HFFc6 (cell line): ENCODE measurements around the gene PLA1A. TPM values are rescaled to one million over a fixed set of nuclear protein-coding genes. Genes with fewer than 3 reads are reported as not detected.

Experiments
- DNase-seq: peaks from one replicate; pipeline ENCODE4 v3.0.0-alpha.2; 2018
- H3K27ac Mint-ChIP-seq: 2 replicates; pipeline ENCODE4 v1.8.0; 2020; ENCODE audit warnings: mild to moderate bottlenecking, mixed read lengths
- H3K27me3 Mint-ChIP-seq: 2 replicates; pipeline ENCODE4 v1.8.0; 2021; ENCODE audit warnings: mild to moderate bottlenecking, moderate library complexity, mixed read lengths; ENCODE audit not compliant: insufficient read depth
- H3K36me3 Mint-ChIP-seq: 2 replicates; pipeline ENCODE4 v1.8.0; 2021; ENCODE audit warnings: low read depth, mixed read lengths
- H3K4me1 Mint-ChIP-seq: 2 replicates; pipeline ENCODE4 v1.8.0; 2020; ENCODE audit warnings: low read depth, mixed read lengths
- H3K4me3 Mint-ChIP-seq: 2 replicates; pipeline ENCODE4 v1.8.0; 2020; ENCODE audit warnings: mild to moderate bottlenecking, moderate library complexity, mixed read lengths
- H3K9me3 Mint-ChIP-seq: 2 replicates; pipeline ENCODE4 v1.8.0; 2020; ENCODE audit warnings: mild to moderate bottlenecking, mixed read lengths
- CTCF ChIP-seq: fragments of 200-600 bp; sonication (generic); IDR thresholded peaks from 2 replicates; pipeline ENCODE4 v1.5.0; 2021; ENCODE audit warnings: antibody characterized with exemption, mild to moderate bottlenecking
- total RNA-seq, 6 experiments: library from RNA; stranded (reverse); fragmentation: NEBNext Ultra II Directional; extraction: Animal tissue kit (Norgen Biotek cat#: 25700); gene quantifications; 2 replicates in 1 of 6; 3 replicates in 5 of 6; pipeline ENCODE4 v1.2.3, GENCODE V29; 2021

The PLA1A gene
- total RNA-seq, 6 experiments from 2014 or later = not detected

- no peak overlapping the region for H3K27ac Mint-ChIP-seq
These were observed 27.9 kb downstream of the PLA1A start for GRCh38 chr3:119625451-119626153.

GRCh38 chr3:119626196-119626595 lies 28.5 kb downstream of the PLA1A start:
- H3K9me3 Mint-ChIP-seq = no peaks in the 10 kb centered on the region

More at GRCh38 chr3:119625451-119626153, 27.9 kb downstream of the PLA1A start:
- Mint-ChIP-seq H3K4me3 (no peak overlapping the region), H3K36me3 (no peaks in the 10 kb centered on the region), H3K27me3 (peaks cover 11% of the 10 kb centered on the region), H3K4me1 (peaks cover 18% of the 10 kb centered on the region), H3K9me3 (no peaks in the 10 kb centered on the region)
- no peak for DNase-seq
- TF ChIP-seq CTCF = no peak

GRCh38 chr3:119627461-119627860 lies 29.8 kb downstream of the PLA1A start:
- H3K4me1 Mint-ChIP-seq = peaks cover 30% of the 10 kb centered on the region
- H3K27ac Mint-ChIP-seq = no peak overlapping the region
- no peak overlapping the region for H3K4me3 Mint-ChIP-seq

More at GRCh38 chr3:119626196-119626595, 28.5 kb downstream of the PLA1A start:
- Mint-ChIP-seq H3K4me1 (peaks cover 24% of the 10 kb centered on the region), H3K36me3 (no peaks in the 10 kb centered on the region), H3K27ac (no peak overlapping the region), H3K4me3 (no peak overlapping the region), H3K27me3 (peaks cover 8% of the 10 kb centered on the region)
- DNase-seq = no peak
- TF ChIP-seq CTCF = no peak

DNA sequence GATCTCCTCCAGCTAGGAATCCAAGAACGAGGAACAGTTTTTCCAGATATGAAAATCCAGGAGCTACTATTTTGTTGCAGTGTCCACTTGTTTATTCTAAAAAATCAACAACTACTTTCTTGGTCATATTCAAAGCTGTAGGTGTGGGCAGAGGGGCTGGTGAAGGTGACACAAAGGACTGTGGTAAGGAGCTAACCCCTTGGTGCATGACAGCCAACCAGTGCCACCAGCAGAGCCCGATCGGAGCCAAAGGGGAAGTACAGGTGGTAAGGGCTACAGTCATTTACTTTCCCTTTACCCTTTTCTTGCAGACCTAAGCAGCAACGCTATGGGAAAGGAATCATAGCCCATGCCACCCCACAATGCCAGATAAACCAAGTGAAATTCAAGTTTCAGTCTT lies 30.7 kb downstream of the PLA1A start:
- H3K27ac Mint-ChIP-seq = no peak overlapping the region
- H3K36me3 Mint-ChIP-seq = no peaks in the 10 kb centered on the region
- no peak for TF ChIP-seq CTCF
- no peak for DNase-seq
- no peaks in the 10 kb centered on the region for H3K9me3 Mint-ChIP-seq
- peaks cover 6% of the 10 kb centered on the region; the same call in 1 of the 2 replicates for H3K27me3 Mint-ChIP-seq
- no peak overlapping the region for H3K4me3 Mint-ChIP-seq
- peaks cover 30% of the 10 kb centered on the region for H3K4me1 Mint-ChIP-seq

More at GRCh38 chr3:119627461-119627860, 29.8 kb downstream of the PLA1A start:
- Mint-ChIP-seq H3K36me3 (no peaks in the 10 kb centered on the region), H3K27me3 (peaks cover 6% of the 10 kb centered on the region; the same call in 1 of the 2 replicates), H3K9me3 (no peaks in the 10 kb centered on the region)
- DNase-seq = no peak
- TF ChIP-seq CTCF = no peak

DNA sequence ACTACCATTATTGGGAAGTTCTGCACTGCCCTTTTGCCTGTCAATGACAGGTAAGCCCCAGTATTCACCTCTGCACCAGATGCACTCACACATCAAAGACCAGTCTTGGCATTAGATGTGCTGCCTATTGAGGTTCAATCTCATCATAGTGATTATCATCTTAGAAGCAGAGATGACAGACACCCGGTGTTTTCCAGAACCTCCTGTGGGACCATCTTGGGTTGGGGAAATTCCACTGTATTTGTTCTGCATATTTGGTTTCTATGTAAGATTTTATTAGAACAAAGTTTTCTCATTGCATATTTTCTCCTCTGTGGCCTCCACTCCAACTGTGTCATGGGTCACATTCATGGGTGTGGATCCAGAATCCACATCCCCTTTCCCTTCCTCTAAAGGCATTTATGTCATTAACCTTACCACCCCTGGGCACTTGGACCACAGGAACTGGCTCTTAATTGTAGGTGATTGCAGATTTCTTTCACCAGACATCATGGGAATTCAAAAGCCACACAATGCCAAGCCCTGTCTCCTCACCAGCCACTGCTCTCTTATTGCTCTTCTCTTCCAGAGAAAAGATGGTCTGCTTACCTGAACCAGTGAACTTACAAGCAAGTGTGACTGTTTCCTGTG lies 31.2 kb downstream of the PLA1A start:
- H3K27ac Mint-ChIP-seq = no peak overlapping the region
- no peaks in the 10 kb centered on the region for H3K36me3 Mint-ChIP-seq
- H3K4me3 Mint-ChIP-seq = no peak overlapping the region
- peak; percentile 33 for DNase-seq
- peaks cover 30% of the 10 kb centered on the region for H3K4me1 Mint-ChIP-seq
- no peak for TF ChIP-seq CTCF
- H3K9me3 Mint-ChIP-seq = no peaks in the 10 kb centered on the region
- peaks cover 6% of the 10 kb centered on the region; the same call in 1 of the 2 replicates for H3K27me3 Mint-ChIP-seq
